GM18505 (cell line): ENCODE measurements around the gene DBP.
A peak's percentile ranks its signal among the peaks of the same experiment; 100 is the strongest.

Experiments
- ATAC-seq: cut with Tn5 transposase; IDR thresholded peaks from one replicate; pipeline ENCODE4 v1.9.1; 2021; ENCODE audit not compliant: unreplicated experiment
- POLR2A ChIP-seq: IDR thresholded peaks from 4 replicates; pipeline ENCODE4 v1.6.1; 2011; ENCODE audit warnings: borderline replicate concordance; ENCODE audit not compliant: insufficient read depth, insufficient read length; ENCODE audit errors: extremely low read depth

DBP gene

DNA sequence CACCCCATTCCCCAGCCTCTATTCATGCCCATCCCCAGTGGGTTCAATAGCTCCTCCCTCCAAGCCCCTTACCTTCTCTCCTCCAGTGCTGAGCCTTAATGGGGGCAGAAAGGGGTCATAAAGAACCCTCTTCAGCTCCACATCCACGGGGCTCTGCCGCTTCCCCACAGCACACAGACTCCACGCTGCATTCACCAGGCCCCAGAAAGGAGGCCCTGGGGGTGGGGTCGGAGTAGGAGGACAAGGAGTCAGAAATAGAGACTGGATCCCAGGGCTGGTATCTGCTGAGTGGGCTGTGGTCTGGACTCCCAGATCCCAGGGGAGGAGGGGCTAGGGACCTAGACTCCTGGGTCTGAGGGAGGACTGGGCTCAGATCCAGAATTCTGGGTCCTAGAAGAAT is 7.2 kb upstream of the DBP start:
- no peak for TF ChIP-seq POLR2A
- no peak for ATAC-seq

DNA sequence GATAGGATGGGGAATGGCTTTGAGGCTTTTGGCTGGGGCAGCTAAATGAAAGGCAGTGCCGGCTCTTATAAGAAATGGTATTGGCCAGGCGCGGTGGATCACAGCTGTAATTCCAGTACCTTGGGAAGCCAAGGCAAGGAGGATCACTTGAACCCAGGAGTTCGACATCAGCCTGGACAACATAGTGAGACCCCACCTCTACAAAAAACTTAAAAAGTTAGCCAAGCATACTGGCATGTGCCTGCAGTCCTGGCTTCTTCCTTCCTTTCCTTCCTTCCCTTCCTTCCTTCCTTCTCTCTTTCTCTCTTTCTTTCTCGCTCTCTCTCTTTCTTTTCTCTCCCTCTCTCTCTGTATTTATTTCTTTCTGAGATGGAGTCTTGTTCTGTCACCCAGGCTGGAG is 5.7 kb upstream of the DBP start:
- TF ChIP-seq POLR2A, result no peak
- no peak for ATAC-seq

DNA sequence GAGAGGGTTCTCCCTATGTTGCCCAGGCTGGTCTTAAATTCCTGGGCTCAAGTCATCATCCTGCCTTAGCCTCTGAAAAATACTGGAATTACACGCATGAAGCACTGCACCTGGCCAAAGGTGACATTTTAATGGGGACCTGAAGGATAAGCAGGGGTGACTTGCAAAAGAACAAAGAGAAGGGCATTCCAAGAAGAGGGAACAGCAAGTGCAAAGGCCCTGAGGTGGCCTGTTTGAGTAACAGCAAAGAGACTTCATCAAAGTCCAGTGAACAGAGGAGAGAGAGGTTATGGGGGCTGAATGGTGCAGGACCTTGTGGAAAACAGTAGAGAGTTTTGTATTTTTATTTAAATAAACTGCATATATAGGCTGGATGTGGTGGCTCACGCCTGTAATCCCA is 4.7 kb upstream of the DBP start:
- TF ChIP-seq POLR2A, result no peak
- no peak for ATAC-seq

DNA sequence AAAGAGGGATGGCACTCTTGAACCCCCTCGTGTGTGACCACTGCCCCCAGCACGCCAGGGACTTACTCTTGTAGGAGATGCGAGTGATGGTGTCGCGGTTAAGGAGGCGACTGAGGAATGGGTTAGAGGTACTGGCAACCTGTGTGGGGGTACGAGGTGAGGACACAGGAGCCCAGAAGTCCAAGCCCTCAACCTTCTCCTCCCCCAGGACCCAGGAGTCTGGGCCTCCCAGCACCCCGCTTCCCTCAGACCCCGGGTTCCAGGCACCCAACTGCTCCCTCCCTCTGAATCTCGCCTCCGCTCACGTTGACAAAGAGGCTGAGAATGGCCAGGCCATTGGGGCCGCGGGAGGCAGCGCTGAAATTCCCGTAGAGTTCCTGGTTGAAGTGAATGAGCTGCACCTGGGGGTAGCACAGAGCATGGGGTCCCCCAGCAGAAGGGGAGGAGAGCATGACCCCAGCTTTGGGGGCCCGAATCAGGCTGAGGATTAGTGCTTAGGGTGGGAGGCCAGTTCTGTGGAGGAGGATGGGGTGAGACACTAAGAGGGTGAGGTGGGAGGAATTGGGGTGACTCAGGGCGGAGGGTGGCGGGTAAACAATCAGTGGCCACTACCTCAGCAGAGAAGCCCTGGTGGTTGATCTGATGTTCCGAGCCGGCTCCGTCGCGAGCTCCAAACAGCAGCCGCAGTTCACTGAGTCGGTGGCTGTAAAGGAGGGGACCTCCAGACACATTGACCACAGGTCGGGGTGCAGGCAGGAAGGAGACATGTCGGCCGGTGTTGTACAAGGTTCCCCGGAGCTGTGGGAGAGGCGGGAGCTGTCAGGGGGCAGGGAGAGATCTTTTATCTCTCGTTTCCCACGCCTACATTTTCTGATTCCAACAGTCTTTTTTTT is 2.5 kb upstream of the DBP start:
- TF ChIP-seq POLR2A, result no peak
- ATAC-seq, result no peak

DNA sequence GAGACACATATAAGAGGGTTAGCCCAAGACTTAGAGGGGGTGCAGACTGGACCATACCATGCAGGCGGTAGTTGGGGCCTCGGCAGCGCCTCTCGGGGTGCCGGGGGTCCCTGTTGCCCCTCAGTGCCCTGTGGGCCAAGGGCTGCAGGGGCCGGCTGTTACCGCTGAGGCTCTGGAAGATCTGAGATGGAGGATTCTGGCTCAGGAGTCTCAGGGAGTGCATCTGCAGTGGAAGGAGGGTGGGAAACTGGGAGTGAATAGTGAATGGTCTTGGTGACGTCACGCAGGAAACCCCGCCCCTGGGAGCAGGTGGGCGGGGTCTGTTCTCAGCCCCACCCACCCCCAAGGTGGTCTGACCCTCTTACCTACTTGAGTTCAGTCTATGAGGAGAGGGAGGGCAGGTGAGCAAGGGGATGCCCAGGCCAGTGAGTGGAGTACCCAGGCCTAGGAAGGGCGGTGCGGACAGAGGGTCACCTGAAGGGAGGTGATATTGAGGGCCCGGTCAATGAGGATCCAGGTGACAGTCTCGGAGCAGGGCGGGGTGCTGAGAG is 1.7 kb upstream of the DBP start:
- no peak for TF ChIP-seq POLR2A
- ATAC-seq, result no peak

DNA sequence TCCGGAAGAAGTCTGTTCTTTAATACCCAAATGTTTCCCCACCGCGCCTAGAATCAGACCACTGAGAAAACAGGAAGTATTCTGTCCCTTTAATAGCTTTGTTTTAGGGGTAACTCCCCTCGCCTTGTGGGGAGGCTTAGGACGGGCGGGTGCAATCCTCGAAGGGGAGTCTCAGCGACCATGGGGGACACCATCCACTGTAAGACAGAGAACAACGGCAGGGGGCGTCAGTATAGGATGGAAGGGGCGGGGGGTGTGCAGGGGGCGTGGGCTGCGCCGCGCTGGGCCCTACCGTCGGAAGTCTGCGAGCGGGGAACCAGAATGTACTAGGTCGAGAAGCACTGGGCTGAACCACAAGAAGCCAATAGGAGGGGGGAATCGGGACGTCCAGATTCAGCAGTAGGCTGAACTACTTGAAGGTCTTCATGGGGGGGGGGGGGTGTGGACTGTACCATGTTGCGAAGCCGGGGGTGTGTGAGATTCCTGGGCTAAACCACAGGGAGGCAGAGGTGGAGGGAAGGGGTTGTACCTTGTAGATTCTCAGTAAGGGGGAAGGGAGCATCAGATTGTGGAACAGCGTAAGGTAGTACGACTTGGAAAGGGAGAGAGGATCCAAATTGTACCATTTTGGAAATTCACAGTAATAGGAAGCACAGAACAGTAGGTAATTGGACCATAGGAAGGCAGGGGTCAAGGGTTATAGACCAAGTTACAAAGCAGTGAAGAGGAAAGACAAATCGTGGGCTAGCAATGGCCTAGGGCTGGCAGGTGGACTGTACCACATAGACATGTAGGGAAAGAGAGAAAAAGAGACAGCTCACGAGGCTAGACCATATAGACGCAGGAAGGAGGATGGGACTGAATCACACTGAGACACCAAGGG is 1.0 kb upstream of the DBP start:
- ATAC-seq, result peak; percentile 18
- peak; percentile 42 for TF ChIP-seq POLR2A

DNA sequence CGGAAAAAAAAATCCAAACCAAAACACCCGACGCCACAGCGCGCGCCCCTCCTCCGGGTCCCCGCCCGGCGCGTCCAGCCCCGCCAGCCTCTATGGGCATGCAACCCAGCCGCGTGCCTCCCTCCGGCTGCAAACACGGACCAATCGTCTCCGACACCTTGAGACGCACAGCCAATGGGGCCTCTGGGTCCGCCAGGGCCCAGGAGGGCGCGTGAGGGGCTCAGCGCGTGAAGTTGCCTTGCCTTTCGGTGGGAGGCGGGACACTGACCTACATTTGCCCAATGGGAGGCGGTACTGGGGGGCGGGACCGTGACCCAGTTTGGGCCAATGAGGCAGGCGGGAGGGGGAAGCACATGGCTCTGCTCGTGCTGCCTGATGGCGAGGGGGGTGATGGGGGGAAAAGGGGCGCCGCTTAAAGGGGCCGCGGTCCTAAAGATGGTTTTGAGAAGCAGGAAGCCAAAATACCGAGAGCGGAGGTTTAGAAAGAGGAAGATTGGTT is 319 bp upstream of the DBP start:
- peak; percentile 60 for ATAC-seq

DNA sequence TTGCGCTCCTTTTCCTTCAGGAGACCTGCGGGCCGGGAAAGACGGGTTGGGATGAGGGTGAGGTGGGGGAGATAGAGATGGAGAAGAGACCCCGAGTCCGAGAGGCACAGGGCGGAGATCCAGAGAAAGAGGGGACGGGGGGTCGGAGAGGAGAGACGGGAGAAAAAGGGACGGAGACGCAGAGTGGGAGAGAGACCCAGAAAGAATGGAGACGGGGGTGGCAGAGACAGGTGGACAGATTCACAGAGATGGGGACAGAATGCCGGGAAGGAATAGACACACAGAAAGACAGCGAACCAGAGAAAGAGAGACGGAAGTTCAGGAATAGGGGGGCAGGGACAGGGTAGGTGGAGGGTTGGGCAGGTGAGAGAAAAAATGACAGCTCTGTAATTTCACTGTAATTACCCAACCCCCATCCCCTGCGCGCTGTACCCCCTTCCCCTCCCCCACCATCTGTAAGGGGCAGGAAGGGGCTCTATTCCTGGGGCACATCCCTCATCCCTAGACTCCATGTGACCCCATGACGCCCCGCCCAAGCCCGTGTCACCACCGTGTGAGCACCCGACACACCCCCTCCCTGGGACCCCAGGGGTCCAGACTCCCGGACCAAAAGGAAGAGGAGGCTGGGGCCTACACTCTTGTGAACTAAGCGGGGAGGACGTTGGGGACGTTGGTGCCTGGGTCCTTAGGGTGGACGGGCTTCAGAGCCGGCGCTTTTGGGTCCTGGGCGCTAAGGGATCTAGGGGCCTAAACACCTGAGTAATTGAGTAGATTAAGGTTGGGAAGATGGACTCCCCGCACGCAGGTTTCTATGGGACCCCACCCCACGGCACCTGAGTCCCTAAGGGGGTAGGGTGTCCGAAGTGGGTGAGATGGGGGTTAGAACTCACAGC is 967 bp downstream of the DBP start:
- no peak for TF ChIP-seq POLR2A
- ATAC-seq, result no peak

More for the DNA sequence above, 319 bp upstream of the DBP start:
- no peak for TF ChIP-seq POLR2A

DNA sequence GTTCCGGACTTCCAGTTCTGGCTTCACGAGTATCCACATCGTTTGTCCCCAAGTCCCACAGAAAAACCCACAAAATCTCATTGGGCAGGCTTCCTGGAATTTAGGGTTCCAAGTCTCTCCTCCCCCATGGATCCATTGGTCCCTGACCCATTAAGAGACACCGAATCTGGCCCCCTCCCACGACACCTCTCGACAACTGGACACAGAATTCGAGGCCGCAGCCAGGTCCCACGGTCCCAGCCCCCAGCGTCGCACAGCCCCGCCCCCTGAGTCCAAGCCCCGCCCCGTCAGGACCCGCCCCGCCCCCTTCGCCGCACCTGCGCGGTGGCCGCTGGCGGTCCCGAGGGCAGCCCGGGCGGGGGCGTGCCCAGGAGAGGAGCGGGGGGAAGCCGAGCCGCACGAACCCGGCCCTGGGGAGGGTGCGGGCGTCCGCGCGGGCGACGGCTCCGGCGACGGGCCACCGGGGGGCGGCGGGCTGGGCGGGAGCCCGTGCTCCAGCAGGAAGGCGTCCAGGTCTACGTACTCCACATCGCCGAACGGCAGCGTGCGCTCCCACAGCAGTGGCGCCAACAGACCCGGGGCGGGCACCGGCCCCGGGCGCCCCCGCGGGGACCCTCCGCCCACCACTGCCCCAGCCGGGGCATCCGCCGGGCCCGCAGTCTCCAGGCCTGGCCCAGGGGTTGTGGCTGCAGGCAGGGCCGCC is 1.8 kb downstream of the DBP start:
- no peak for TF ChIP-seq POLR2A
- ATAC-seq, result no peak

DNA sequence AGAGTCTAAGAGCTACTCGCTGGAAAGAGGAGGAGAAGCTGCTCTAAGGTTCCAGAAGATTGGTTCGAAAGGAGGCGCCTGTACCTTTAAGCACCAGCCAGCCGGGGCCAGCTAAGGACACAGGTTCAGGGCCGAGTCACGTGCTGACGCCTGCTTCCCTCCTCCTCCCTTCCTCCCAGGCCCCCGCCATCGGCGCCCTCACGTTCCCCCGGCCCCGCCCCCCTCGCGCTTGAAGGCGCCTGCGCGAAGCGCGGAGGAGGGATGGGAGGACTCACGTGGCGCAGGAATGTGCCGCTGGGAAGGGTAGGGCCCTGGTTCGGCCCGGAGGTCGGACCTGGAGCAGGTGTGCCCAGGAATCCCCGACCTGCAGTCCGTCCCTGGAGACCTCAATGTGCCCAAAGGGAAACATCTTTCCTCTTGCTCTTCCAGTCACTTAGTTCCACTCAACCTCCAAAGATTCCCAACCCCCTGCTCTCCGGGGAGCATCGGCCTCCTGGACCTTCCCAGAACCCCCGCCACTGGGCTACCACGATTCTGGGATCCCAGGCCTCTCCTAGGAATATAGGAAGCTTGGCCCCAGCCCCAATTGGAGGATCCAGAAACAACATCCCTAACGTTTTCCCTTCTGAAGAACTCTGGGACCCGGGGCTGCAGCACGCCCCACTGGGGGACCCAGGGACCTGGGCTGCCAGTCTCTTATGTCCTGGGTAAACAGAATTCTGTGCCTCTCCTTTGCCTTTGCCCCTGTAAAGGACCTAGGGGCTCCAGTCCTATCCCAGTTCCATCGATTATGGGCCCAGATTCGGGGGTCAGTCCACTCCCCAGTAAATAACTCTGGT is 2.5 kb downstream of the DBP start:
- peak; percentile 18 for ATAC-seq
- peak; percentile 70 for TF ChIP-seq POLR2A

DNA sequence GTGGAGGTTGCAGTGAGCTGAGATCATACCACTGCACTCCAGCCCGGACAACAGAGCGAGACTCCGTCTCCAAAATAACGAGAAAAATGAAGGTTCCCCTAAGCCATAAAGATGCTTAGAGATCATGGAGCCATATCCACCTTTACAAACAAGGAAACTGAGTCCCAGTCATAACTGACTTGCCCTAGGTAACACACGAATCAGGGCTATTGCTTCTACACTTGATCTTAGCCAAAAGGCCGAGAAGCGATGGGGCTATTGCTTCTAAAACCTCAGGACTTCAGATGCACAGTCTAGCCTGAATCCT is 3.2 kb downstream of the DBP start:
- no peak for TF ChIP-seq POLR2A
- no peak for ATAC-seq
